ENCODE results near the gene MBNL3. TPM values are rescaled to one million over a fixed set of nuclear protein-coding genes. Genes with fewer than 3 reads are reported as not detected.
A peak's percentile ranks its signal among the peaks of the same experiment; 100 is the strongest.
"Not testable (repeated sequence)": the region's sequence is repeated elsewhere in the genome, so short reads cannot be mapped to it uniquely, and the experiment has no call there.

The MBNL3 gene
- total RNA-seq, 2 donors from 2014 or later, result 15.7 to 18.6 TPM

- Mint-ChIP-seq H3K36me3 (ENCODE audit: insufficient read depth in 2 of 2) (no peaks in the 10 kb centered on the region), H3K4me1 (ENCODE audit: low read depth) (peaks cover 12% of the 10 kb centered on the region), H3K9me3 (no peaks in the 10 kb centered on the region), H3K27ac (no peak overlapping the region), H3K27me3 (ENCODE audit: low read depth) (peaks cover 33% of the 10 kb centered on the region), H3K4me3 (no peak overlapping the region)
- DNase-seq (no peak), ATAC-seq (replicated peaks in 1 of 2) (no peak)
These were observed 18.7 kb downstream of the MBNL3 start for GRCh38 chrX:132470179-132470578.

- Mint-ChIP-seq H3K27ac (no peak overlapping the region), H3K36me3 (ENCODE audit: insufficient read depth in 2 of 2) (no peaks in the 10 kb centered on the region), H3K4me3 (no peak overlapping the region), H3K4me1 (ENCODE audit: low read depth) (no peaks in the 10 kb centered on the region), H3K9me3 (no peaks in the 10 kb centered on the region), H3K27me3 (ENCODE audit: low read depth) (peaks cover 22% of the 10 kb centered on the region)
- no peak for DNase-seq
- ATAC-seq (replicated peaks in 1 of 2), result no peak
These were observed 20.4 kb downstream of the MBNL3 start for GRCh38 chrX:132468454-132468853.

GRCh38 chrX:132467989-132468388 lies 20.8 kb downstream of the MBNL3 start:
- Mint-ChIP-seq H3K4me3 (no peak overlapping the region), H3K4me1 (ENCODE audit: low read depth) (no peaks in the 10 kb centered on the region), H3K36me3 (ENCODE audit: insufficient read depth in 2 of 2) (no peaks in the 10 kb centered on the region), H3K27me3 (ENCODE audit: low read depth) (peaks cover 22% of the 10 kb centered on the region), H3K27ac (no peak overlapping the region), H3K9me3 (no peaks in the 10 kb centered on the region)
- DNase-seq (no peak), ATAC-seq (replicated peaks in 1 of 2) (no peak)

- Mint-ChIP-seq H3K36me3 (ENCODE audit: insufficient read depth in 2 of 2) (no peaks in the 10 kb centered on the region), H3K4me3 (no peak overlapping the region), H3K9me3 (no peaks in the 10 kb centered on the region), H3K27ac (no peak overlapping the region), H3K27me3 (ENCODE audit: low read depth) (peaks cover 27% of the 10 kb centered on the region), H3K4me1 (ENCODE audit: low read depth) (no peaks in the 10 kb centered on the region)
- ATAC-seq (replicated peaks in 1 of 2), result no peak
- DNase-seq, result no peak
These were observed 21.8 kb downstream of the MBNL3 start for GRCh38 chrX:132467026-132467425.

GRCh38 chrX:132463411-132463810 lies 25.4 kb downstream of the MBNL3 start:
- ATAC-seq (replicated peaks in 1 of 2) (no peak), DNase-seq (peak; percentile 7 to 17)
- Mint-ChIP-seq H3K27ac (no peak overlapping the region), H3K4me1 (ENCODE audit: low read depth) (no peaks in the 10 kb centered on the region), H3K36me3 (ENCODE audit: insufficient read depth in 2 of 2) (peaks cover 2% of the 10 kb centered on the region in 2 donors), H3K9me3 (no peaks in the 10 kb centered on the region), H3K27me3 (ENCODE audit: low read depth) (peaks cover 31% of the 10 kb centered on the region), H3K4me3 (no peak overlapping the region)

- H3K4me3 Mint-ChIP-seq, result no peak overlapping the region
- no peaks in the 10 kb centered on the region for H3K9me3 Mint-ChIP-seq
- no peak overlapping the region for H3K27ac Mint-ChIP-seq
- H3K4me1 Mint-ChIP-seq (ENCODE audit: low read depth), result no peaks in the 10 kb centered on the region
- peaks cover 28% of the 10 kb centered on the region for H3K27me3 Mint-ChIP-seq (ENCODE audit: low read depth)
- peaks cover 2% of the 10 kb centered on the region in 2 donors for H3K36me3 Mint-ChIP-seq (ENCODE audit: insufficient read depth in 2 of 2)
- DNase-seq, result no peak
- ATAC-seq (replicated peaks in 1 of 2), result no peak
These were observed 27.0 kb downstream of the MBNL3 start for GRCh38 chrX:132461886-132462285.

GRCh38 chrX:132452911-132453550 lies 35.8 kb downstream of the MBNL3 start:
- Mint-ChIP-seq H3K4me1 (ENCODE audit: low read depth) (no peaks in the 10 kb centered on the region), H3K27me3 (ENCODE audit: low read depth) (peaks cover 38% of the 10 kb centered on the region), H3K36me3 (ENCODE audit: insufficient read depth in 2 of 2) (peaks cover 8 to 10% of the 10 kb centered on the region in 2 donors), H3K4me3 (no peak overlapping the region), H3K27ac (no peak overlapping the region), H3K9me3 (peaks cover 7 to 9% of the 10 kb centered on the region in 2 donors)
- no peak for DNase-seq
- no peak for ATAC-seq (replicated peaks in 1 of 2)

- Mint-ChIP-seq H3K27me3 (ENCODE audit: low read depth) (peaks cover 36% of the 10 kb centered on the region), H3K36me3 (ENCODE audit: insufficient read depth in 2 of 2) (peaks cover 8 to 12% of the 10 kb centered on the region in 2 donors), H3K9me3 (peaks cover 7 to 10% of the 10 kb centered on the region in 2 donors)
- not testable (repeated sequence) for H3K27ac Mint-ChIP-seq; ATAC-seq (replicated peaks in 1 of 2); DNase-seq; H3K4me1 Mint-ChIP-seq (ENCODE audit: low read depth); H3K4me3 Mint-ChIP-seq
These were observed 42.9 kb downstream of the MBNL3 start for GRCh38 chrX:132445909-132446308.

GRCh38 chrX:132444936-132445335 lies 43.9 kb downstream of the MBNL3 start:
- peaks cover 29% of the 10 kb centered on the region for H3K27me3 Mint-ChIP-seq (ENCODE audit: low read depth)
- peaks cover 4 to 7% of the 10 kb centered on the region in 2 donors for H3K36me3 Mint-ChIP-seq (ENCODE audit: insufficient read depth in 2 of 2)

GRCh38 chrX:132443196-132444135 lies 45.4 kb downstream of the MBNL3 start:
- H3K36me3 Mint-ChIP-seq (ENCODE audit: insufficient read depth in 2 of 2), result peaks cover under 1 to 2% of the 10 kb centered on the region in 2 donors
- ATAC-seq (replicated peaks in 1 of 2) (peak; percentile 11 to 43), DNase-seq (no peak)
- H3K4me1 Mint-ChIP-seq (ENCODE audit: low read depth), result no peaks in the 10 kb centered on the region
- H3K27me3 Mint-ChIP-seq (ENCODE audit: low read depth), result peaks cover 27% of the 10 kb centered on the region
- H3K27ac Mint-ChIP-seq, result no peak overlapping the region
- peaks cover under 1 to 4% of the 10 kb centered on the region in 2 donors for H3K9me3 Mint-ChIP-seq
- no peak overlapping the region for H3K4me3 Mint-ChIP-seq

More at GRCh38 chrX:132444936-132445335, 43.9 kb downstream of the MBNL3 start:
- DNase-seq, result no peak
- ATAC-seq (replicated peaks in 1 of 2), result no peak
- Mint-ChIP-seq H3K27ac (no peak overlapping the region), H3K4me1 (ENCODE audit: low read depth) (no peaks in the 10 kb centered on the region), H3K4me3 (no peak overlapping the region), H3K9me3 (peaks cover 7 to 9% of the 10 kb centered on the region in 2 donors)

- no peak overlapping the region for H3K27ac Mint-ChIP-seq
- H3K4me1 Mint-ChIP-seq (ENCODE audit: low read depth), result no peaks in the 10 kb centered on the region
- ATAC-seq (replicated peaks in 1 of 2), result no peak
- H3K9me3 Mint-ChIP-seq, result peaks cover 0 to 2% of the 10 kb centered on the region in 2 donors
- peaks cover 23% of the 10 kb centered on the region for H3K27me3 Mint-ChIP-seq (ENCODE audit: low read depth)
- no peak overlapping the region for H3K4me3 Mint-ChIP-seq
- peaks cover 0 to 2% of the 10 kb centered on the region in 2 donors for H3K36me3 Mint-ChIP-seq (ENCODE audit: insufficient read depth in 2 of 2)
- no peak for DNase-seq
These were observed 46.1 kb downstream of the MBNL3 start for GRCh38 chrX:132442691-132443090.

- H3K4me1 Mint-ChIP-seq (ENCODE audit: low read depth), result no peaks in the 10 kb centered on the region
- no peak overlapping the region for H3K4me3 Mint-ChIP-seq
- DNase-seq (no peak), ATAC-seq (replicated peaks in 1 of 2) (no peak)
- no peaks in the 10 kb centered on the region for H3K9me3 Mint-ChIP-seq
- peaks cover 21% of the 10 kb centered on the region for H3K27me3 Mint-ChIP-seq (ENCODE audit: low read depth)
- no peak overlapping the region for H3K27ac Mint-ChIP-seq
- H3K36me3 Mint-ChIP-seq (ENCODE audit: insufficient read depth in 2 of 2), result no peaks in the 10 kb centered on the region
These were observed 53.6 kb downstream of the MBNL3 start for GRCh38 chrX:132435222-132435621.

GRCh38 chrX:132433551-132433950 lies 55.3 kb downstream of the MBNL3 start:
- no peak for DNase-seq
- no peaks in the 10 kb centered on the region for H3K4me1 Mint-ChIP-seq (ENCODE audit: low read depth)
- no peaks in the 10 kb centered on the region for H3K9me3 Mint-ChIP-seq
- no peaks in the 10 kb centered on the region for H3K36me3 Mint-ChIP-seq (ENCODE audit: insufficient read depth in 2 of 2)
- no peak overlapping the region for H3K27ac Mint-ChIP-seq
- no peak for ATAC-seq (replicated peaks in 1 of 2)
- H3K4me3 Mint-ChIP-seq, result no peak overlapping the region
- peaks cover 27% of the 10 kb centered on the region for H3K27me3 Mint-ChIP-seq (ENCODE audit: low read depth)

All from activated T-cell treated with anti-CD3 and anti-CD28 coated beads, Interleukin-2, amount 50 U/mL, for 72 hours (primary cell).